SU-DHL-6 (cell line): ENCODE data around the gene TMSB4X.

Experiments used
- H2AFZ ChIP-seq: fragments of 200-600 bp; sonication (generic); 2 replicates; pipeline ENCODE4 v1.6.1; 2014; ENCODE audit warnings: low read depth, mild to moderate bottlenecking, moderate library complexity, mixed read lengths, antibody characterized with exemption, low read length; ENCODE audit not compliant: severe bottlenecking
- H3F3A ChIP-seq: fragments of 200-600 bp; shearing (Covaris generic); 2 replicates; pipeline ENCODE4 v1.6.0; 2016; ENCODE audit warnings: antibody characterized with exemption, mild to moderate bottlenecking; ENCODE audit not compliant: insufficient read depth
- H3K27ac ChIP-seq: fragments of 200-600 bp; sonication (generic); 2 replicates; pipeline ENCODE4 v1.5.1; 2016; ENCODE audit warnings: low read depth, mild to moderate bottlenecking, low read length, moderate library complexity, mixed read lengths
- H3K27me3 ChIP-seq: fragments of 200-600 bp; sonication (generic), shearing (Covaris generic); 2 replicates; pipeline ENCODE4 v1.6.0; 2014; ENCODE audit warnings: mild to moderate bottlenecking, low read length
- H3K36me3 ChIP-seq: fragments of 200-600 bp; sonication (generic); 2 replicates; pipeline ENCODE4 v1.6.1; 2014; ENCODE audit warnings: mild to moderate bottlenecking, low read length, mixed read lengths
- H3K4me2 ChIP-seq: fragments of 300-600, 200-600 bp; shearing (Covaris generic), sonication (generic); 2 replicates; pipeline ENCODE4 v1.6.0; 2014; ENCODE audit warnings: low read length, low read depth, mild to moderate bottlenecking; ENCODE audit not compliant: poor library complexity, severe bottlenecking
- H3K4me3 ChIP-seq: fragments of 200-600 bp; sonication (generic); 2 replicates; pipeline ENCODE4 v1.5.1; 2014; ENCODE audit warnings: antibody characterized with exemption, low read length, mild to moderate bottlenecking, mixed read lengths; ENCODE audit not compliant: insufficient read depth, poor library complexity, severe bottlenecking
- H3K79me2 ChIP-seq: fragments of 200-600 bp; sonication (generic); 2 replicates; pipeline ENCODE4 v1.6.1; 2014; ENCODE audit warnings: mild to moderate bottlenecking, low read length, moderate library complexity; ENCODE audit not compliant: insufficient read depth
- H3K9ac ChIP-seq: fragments of 200-600 bp; sonication (generic); 2 replicates; pipeline ENCODE4 v1.7.0; 2014; ENCODE audit warnings: mild to moderate bottlenecking, low read length
- H3K9me2 ChIP-seq: fragments of 200-600 bp; sonication (generic); replicated peaks from 2 replicates; pipeline ENCODE4 v1.6.1; 2014; ENCODE audit warnings: low read length; ENCODE audit not compliant: insufficient read depth
- H3K9me3 ChIP-seq: fragments of 200-600 bp; sonication (generic); 2 replicates; pipeline ENCODE4 v1.6.1; 2014; ENCODE audit warnings: low read length, mixed read lengths; ENCODE audit not compliant: insufficient read depth
- H4K20me1 ChIP-seq: fragments of 200-600 bp; sonication (generic); 2 replicates; pipeline ENCODE4 v1.6.1; 2014; ENCODE audit warnings: low read depth, mild to moderate bottlenecking, antibody characterized with exemption, low read length, moderate library complexity, mixed read lengths
- EZH2phosphoT487 ChIP-seq: fragments of 200-600 bp; sonication (generic), shearing (Covaris generic); conservative IDR thresholded peaks from 2 replicates; pipeline ENCODE4 v1.6.1; 2018; ENCODE audit warnings: mild to moderate bottlenecking, antibody characterized with exemption, low read length, moderate library complexity, mixed read lengths
- TF ChIP-seq, protein P1 (sequence below): fragments of 200-600 bp; sonication (generic); IDR thresholded peaks from one replicate; pipeline ENCODE4 v1.5.1; 2017; ENCODE audit warnings: antibody characterized with exemption, mild to moderate bottlenecking, low read length, moderate library complexity; ENCODE audit not compliant: insufficient read depth, poor library complexity, severe bottlenecking

Gene TMSB4X

DNA sequence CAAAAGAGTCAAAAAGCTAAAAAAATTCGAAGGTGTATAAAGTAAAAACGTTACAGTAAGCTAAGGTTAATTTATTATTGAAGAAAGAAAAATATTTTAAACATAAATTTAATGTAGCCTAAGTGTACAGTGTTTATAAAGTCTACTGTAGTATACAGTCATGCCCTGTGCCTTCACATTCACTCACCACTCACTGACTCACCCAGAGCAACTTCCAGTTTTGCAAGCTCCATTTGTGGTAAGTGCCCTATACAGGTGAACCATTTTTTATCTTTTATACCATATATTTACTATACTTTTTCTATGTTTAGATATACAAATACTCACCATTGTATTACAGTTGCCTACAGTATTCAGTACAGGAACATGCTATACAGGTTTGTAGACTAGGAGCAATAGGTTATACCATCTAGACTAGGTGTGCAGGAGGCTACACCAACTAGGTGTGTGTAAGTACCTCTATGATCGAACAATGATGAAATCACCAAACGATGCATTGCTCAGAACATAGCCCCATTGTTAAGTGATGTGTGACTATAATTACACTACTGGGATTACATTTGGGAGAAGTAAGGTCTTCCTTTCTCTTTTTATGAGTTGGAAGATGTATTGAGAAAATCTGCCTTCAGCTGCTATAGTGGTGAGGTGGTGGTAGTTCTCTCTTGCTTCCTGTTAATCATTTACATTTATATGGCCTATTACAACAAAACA, 27.2 kb downstream of the TMSB4X start:
- peak overlapping the region; percentile 100 for H3K27ac ChIP-seq
- no peaks in the 10 kb centered on the region for H3K79me2 ChIP-seq
- peak overlapping the region; percentile 86 for H3K4me2 ChIP-seq
- H3F3A ChIP-seq = peaks cover 69% of the 10 kb centered on the region
- H3K36me3 ChIP-seq = no peaks in the 10 kb centered on the region
- TF ChIP-seq EZH2phosphoT487 = no peak
- TF ChIP-seq, protein P1, sequence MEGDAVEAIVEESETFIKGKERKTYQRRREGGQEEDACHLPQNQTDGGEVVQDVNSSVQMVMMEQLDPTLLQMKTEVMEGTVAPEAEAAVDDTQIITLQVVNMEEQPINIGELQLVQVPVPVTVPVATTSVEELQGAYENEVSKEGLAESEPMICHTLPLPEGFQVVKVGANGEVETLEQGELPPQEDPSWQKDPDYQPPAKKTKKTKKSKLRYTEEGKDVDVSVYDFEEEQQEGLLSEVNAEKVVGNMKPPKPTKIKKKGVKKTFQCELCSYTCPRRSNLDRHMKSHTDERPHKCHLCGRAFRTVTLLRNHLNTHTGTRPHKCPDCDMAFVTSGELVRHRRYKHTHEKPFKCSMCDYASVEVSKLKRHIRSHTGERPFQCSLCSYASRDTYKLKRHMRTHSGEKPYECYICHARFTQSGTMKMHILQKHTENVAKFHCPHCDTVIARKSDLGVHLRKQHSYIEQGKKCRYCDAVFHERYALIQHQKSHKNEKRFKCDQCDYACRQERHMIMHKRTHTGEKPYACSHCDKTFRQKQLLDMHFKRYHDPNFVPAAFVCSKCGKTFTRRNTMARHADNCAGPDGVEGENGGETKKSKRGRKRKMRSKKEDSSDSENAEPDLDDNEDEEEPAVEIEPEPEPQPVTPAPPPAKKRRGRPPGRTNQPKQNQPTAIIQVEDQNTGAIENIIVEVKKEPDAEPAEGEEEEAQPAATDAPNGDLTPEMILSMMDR = no peak
- no peaks in the 10 kb centered on the region for H4K20me1 ChIP-seq
- H2AFZ ChIP-seq = no peak overlapping the region
- no peaks in the 10 kb centered on the region for H3K27me3 ChIP-seq
- no peak overlapping the region for H3K4me3 ChIP-seq
- peak overlapping the region; percentile 56 for H3K9ac ChIP-seq
- no peaks in the 10 kb centered on the region for H3K9me2 ChIP-seq
- H3K9me3 ChIP-seq = no peaks in the 10 kb centered on the region

DNA sequence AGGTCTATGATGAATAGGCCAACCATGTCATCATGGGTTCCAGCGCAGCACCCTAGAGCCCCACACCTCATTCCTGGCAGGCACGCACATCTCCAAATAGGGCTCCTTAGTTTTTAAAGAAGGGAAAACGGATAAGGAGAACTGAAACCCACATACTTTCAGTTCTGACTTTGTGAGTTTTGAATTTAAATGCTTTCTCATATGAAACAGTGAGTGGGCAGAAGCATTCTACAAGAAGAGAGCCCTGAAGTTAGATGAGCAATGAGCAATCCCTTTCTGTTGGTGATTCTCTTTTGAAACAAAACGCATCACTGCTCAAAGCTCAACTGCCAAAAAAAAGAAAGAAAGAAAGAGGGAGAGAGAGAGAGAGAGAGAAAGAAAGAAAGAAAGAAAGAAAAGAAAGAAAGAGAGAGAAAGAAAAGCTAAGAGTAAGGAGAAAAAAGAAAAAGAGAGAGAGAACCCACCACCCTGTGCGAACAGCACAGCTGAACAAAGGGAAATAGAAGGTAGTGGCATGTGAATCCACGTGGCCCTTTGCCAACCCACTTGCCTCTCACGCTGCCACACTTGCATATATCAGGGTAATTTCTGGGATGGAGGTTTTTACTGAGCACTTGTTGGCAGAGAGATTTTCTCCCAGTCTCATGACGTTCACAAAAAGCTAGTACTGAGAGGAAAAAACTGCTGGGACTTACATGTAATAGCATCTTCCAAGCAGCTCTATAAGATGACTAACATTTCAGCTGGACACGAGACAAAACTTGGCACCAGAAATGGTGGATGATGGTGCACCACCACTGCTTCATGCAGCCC, 31.0 kb downstream of the TMSB4X start:
- Histone ChIP-seq H3K9me2 (no peaks in the 10 kb centered on the region), H2AFZ (no peak overlapping the region), H3K9ac (peak overlapping the region; percentile 48), H3K9me3 (no peaks in the 10 kb centered on the region), H3K27me3 (no peaks in the 10 kb centered on the region), H4K20me1 (no peaks in the 10 kb centered on the region), H3K27ac (peak overlapping the region; percentile 100), H3K36me3 (no peaks in the 10 kb centered on the region), H3K4me2 (peak overlapping the region; percentile 50), H3K79me2 (no peaks in the 10 kb centered on the region), H3K4me3 (no peak overlapping the region), H3F3A (peaks cover 48% of the 10 kb centered on the region)
- TF ChIP-seq, protein P1 = no peak
- TF ChIP-seq EZH2phosphoT487 = no peak

DNA sequence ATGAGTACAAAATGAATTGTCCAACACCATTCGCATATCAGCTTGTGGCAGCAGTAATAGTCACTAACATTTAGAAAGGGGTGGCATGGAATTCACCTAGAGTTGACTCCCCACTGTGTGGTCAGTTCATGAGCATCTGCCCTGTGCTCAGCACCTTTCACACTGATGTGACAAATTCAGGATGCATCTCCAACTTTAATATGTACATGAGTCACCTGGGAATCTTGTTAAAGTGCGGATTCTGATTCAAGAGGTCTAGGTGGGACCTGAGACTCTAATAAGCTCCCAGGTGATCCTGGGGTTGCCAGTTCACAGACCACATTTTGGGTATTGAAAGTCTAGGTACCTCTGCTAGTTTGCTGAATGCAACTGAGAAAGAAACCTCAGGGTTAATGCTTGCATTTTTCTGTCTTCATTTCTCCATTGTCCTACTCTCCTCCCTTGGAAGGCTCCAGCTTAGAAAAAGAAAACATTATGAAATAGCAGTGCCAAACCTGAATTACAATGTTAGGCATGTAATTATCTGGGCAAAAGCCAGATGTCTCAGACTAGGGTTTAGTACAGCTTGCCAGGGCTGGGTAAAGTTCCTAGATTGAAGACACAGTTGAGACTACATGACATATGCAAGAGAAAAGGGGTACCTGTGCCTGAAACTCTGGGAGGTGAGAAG, 32.7 kb downstream of the TMSB4X start:
- Histone ChIP-seq H3K27me3 (no peaks in the 10 kb centered on the region), H3K4me3 (no peak overlapping the region), H4K20me1 (no peaks in the 10 kb centered on the region), H3K9me2 (no peaks in the 10 kb centered on the region), H3K9ac (peak overlapping the region; percentile 48; the same call in 1 of the 2 replicates), H3K79me2 (no peaks in the 10 kb centered on the region), H3K9me3 (no peaks in the 10 kb centered on the region), H3K27ac (peak overlapping the region; percentile 100), H2AFZ (no peak overlapping the region), H3F3A (peaks cover 34% of the 10 kb centered on the region), H3K4me2 (peak overlapping the region; percentile 50), H3K36me3 (no peaks in the 10 kb centered on the region)
- TF ChIP-seq, protein P1 = no peak
- TF ChIP-seq EZH2phosphoT487 = no peak
